HL-60/S4 treated with phorbol 12-myristate 13-acetate at 8.2 ng/mL for 4 days and 3 days (cell line): ENCODE measurements around the gene WDPCP.
"Not testable (repeated sequence)": the region's sequence is repeated elsewhere in the genome, so short reads cannot be mapped to it uniquely, and the experiment has no call there.

Source experiments
- in situ Hi-C: fragments of 300-500 bp; cut with MboI; formaldehyde crosslinking; loops from 2 replicates; pipeline ENCODE4 v1.15.0; 2022; ENCODE audit warnings: low sequenced_read_pairs

The WDPCP gene

GRCh38 chr2:63270717-63271116 is 317.6 kb downstream of the WDPCP start:
- in situ Hi-C loops = no loop called here

GRCh38 chr2:63268946-63269345 is 319.3 kb downstream of the WDPCP start:
- in situ Hi-C loops = no loop called here

- in situ Hi-C loops = no loop called here
Observed at GRCh38 chr2:63261137-63261621, 327.1 kb downstream of the WDPCP start.

GRCh38 chr2:63257473-63257872 is 330.8 kb downstream of the WDPCP start:
- in situ Hi-C loops = no loop called here

GRCh38 chr2:63249161-63249560 is 339.1 kb downstream of the WDPCP start:
- in situ Hi-C loops = no loop called here

GRCh38 chr2:63242747-63243146 is 345.5 kb downstream of the WDPCP start:
- in situ Hi-C loops = no loop called here

- in situ Hi-C loops = no loop called here
Observed at GRCh38 chr2:63225964-63226686, 362.2 kb downstream of the WDPCP start.

- in situ Hi-C loops = no loop called here
Observed at GRCh38 chr2:63218800-63219526, 369.3 kb downstream of the WDPCP start.

- in situ Hi-C loops = no loop called here
Observed at GRCh38 chr2:63195310-63195709, 393.0 kb downstream of the WDPCP start.

- in situ Hi-C loops = no loop called here
Observed at GRCh38 chr2:63194175-63194574, 394.1 kb downstream of the WDPCP start.

GRCh38 chr2:63192889-63193774 is 395.1 kb downstream of the WDPCP start:
- in situ Hi-C loops = no loop called here

- in situ Hi-C loops = no loop called here
Observed at GRCh38 chr2:63192169-63192888, 395.9 kb downstream of the WDPCP start.

- in situ Hi-C loops = no loop called here
Observed at GRCh38 chr2:63189026-63189425, 399.3 kb downstream of the WDPCP start.

- in situ Hi-C loops = no loop called here
Observed at GRCh38 chr2:63186331-63186730, 401.9 kb downstream of the WDPCP start.

GRCh38 chr2:63163161-63163820 is 425.0 kb downstream of the WDPCP start:
- in situ Hi-C loops = no loop called here

- in situ Hi-C loops = no loop called here
Observed at GRCh38 chr2:63159262-63159661, 429.0 kb downstream of the WDPCP start.

GRCh38 chr2:63136683-63137082 is 451.6 kb downstream of the WDPCP start:
- in situ Hi-C loops = not testable (repeated sequence)

GRCh38 chr2:63132020-63132419 is 456.3 kb downstream of the WDPCP start:
- in situ Hi-C loops = no loop called here

- in situ Hi-C loops = no loop called here
Observed at GRCh38 chr2:63131196-63131595, 457.1 kb downstream of the WDPCP start.

- in situ Hi-C loops = no loop called here
Observed at GRCh38 chr2:63127594-63127993, 460.7 kb downstream of the WDPCP start.
